GM12891 (cell line): ENCODE results near the gene BRD9.

Experiments used
- PAX5 ChIP-seq: IDR thresholded peaks from 2 replicates; pipeline ENCODE4 v1.6.1; 2011; ENCODE audit warnings: low read length, moderate library complexity, mild to moderate bottlenecking; ENCODE audit not compliant: insufficient read depth, severe bottlenecking
- POLR2A ChIP-seq: IDR thresholded peaks from 2 replicates; pipeline ENCODE4 v1.6.1; 2011; ENCODE audit warnings: low read depth, low read length, control low read depth
- POLR2AphosphoS5 ChIP-seq: IDR thresholded peaks from 2 replicates; pipeline ENCODE4 v1.6.1; 2011; ENCODE audit warnings: low read depth, low read length, control low read depth
- POU2F2 ChIP-seq: IDR thresholded peaks from 2 replicates; pipeline ENCODE4 v1.6.1; 2011; ENCODE audit warnings: low read depth, mild to moderate bottlenecking, control low read depth, low read length, moderate library complexity
- SPI1 ChIP-seq: IDR thresholded peaks from 2 replicates; pipeline ENCODE4 v1.6.1; 2011; ENCODE audit warnings: low read depth, low read length, control low read depth
- TAF1 ChIP-seq: IDR thresholded peaks from 2 replicates; pipeline ENCODE4 v1.6.1; 2011; ENCODE audit warnings: low read depth, low read length, control low read depth

DNA sequence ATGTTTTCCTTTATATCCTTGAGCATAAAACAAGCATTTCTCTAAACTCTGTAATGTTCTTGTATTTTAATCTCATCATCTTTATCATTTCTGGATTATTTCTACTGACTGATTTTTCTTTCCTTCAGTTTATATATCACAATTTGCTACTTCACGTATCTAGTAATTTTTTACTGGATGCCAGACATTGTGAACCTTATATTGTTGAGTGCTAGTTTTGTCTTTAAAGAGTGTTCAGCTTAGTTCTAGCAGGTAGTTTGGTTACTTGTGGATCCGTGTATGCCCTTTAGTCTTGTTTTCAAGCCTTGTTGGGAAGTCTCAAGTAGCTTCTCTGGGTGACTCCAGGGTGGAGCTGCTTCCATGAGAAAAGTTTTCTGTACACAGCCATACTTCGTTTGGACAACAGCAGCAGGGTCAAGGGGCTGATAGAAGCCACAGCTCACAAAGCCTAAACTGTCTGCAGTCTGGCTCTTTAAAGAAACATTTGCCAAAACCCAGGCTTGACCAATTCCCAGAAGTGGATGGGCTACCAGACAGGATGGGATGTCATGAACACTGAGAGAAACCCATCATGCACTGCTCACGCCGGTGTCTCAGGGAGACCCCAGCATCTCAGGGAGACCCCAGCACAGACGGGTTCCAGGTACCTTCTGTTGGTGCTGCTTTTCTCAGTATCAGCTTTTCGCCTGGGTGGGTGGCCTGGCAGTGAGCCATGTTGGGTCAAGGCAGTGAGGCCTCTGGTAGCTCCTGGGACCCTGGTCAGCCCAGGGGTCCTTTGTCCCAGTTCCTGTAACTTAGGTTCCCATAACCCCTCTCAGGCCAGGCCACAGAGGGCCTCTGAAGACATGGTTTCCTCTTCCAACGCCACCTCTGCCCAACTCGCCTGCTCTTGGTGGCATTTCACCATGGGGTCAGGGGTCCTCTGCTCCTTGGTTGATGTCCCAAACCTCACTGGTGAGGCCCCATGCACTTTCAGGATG lies 29.1 kb upstream of the BRD9 start:
- TF ChIP-seq POLR2A (no peak), TAF1 (no peak), POLR2AphosphoS5 (no peak), SPI1 (no peak), POU2F2 (no peak), PAX5 (no peak)
